Stimulated activated CD4-positive, alpha-beta T cell treated with anti-CD3 and anti-CD28 coated beads, Interleukin-12 subunit alpha, Interleukin-12 subunit beta, amount 100 ng/mL, for 24 hours (primary cell): ENCODE measurements around the gene CRAMP1.

ENCODE experiments used
- DNase-seq, 2 experiments: peaks; one replicate each; pipeline ENCODE4 v3.0.0-alpha.2; 2020; ENCODE audit warnings: low read depth in 2 of 2

CRAMP1 gene

GRCh38 chr16:1678500-1679098 lies 66.4 kb downstream of the CRAMP1 start:
- DNase-seq: peak; percentile 10 to 31

GRCh38 chr16:1680361-1680760 lies 68.2 kb downstream of the CRAMP1 start:
- no peak for DNase-seq

GRCh38 chr16:1681032-1681431 lies 68.9 kb downstream of the CRAMP1 start:
- DNase-seq: no peak

GRCh38 chr16:1687427-1688316 lies 75.5 kb downstream of the CRAMP1 start:
- DNase-seq: no peak

- DNase-seq: no peak
Observed at GRCh38 chr16:1688807-1689560, 76.8 kb downstream of the CRAMP1 start.

- DNase-seq: no peak
Observed at GRCh38 chr16:1689853-1690252, 77.7 kb downstream of the CRAMP1 start.

GRCh38 chr16:1690810-1691209 lies 78.7 kb downstream of the CRAMP1 start:
- no peak for DNase-seq

- DNase-seq: no peak
Observed at GRCh38 chr16:1691276-1691675, 79.1 kb downstream of the CRAMP1 start.

- DNase-seq: no peak
Observed at GRCh38 chr16:1691956-1692355, 79.8 kb downstream of the CRAMP1 start.

GRCh38 chr16:1696863-1697262 lies 84.7 kb downstream of the CRAMP1 start:
- no peak for DNase-seq

GRCh38 chr16:1698680-1699079 lies 86.5 kb downstream of the CRAMP1 start:
- no peak for DNase-seq

- no peak for DNase-seq
Observed at GRCh38 chr16:1700246-1700645, 88.1 kb downstream of the CRAMP1 start.

GRCh38 chr16:1701216-1701878 lies 89.2 kb downstream of the CRAMP1 start:
- DNase-seq: no peak

GRCh38 chr16:1705324-1705687 lies 93.1 kb downstream of the CRAMP1 start:
- peak in 1 of 2 experiments; percentile 25 for DNase-seq

- peak; percentile 86 to 93 for DNase-seq
Observed at GRCh38 chr16:1705688-1706385, 93.7 kb downstream of the CRAMP1 start, which contains the start of gene MAPK8IP3. TSS of gene MAPK8IP3 (plus strand) at chr16:1706195. CDS start at chr16:1706340, 145 bp downstream.

GRCh38 chr16:1706386-1707192 lies 94.4 kb downstream of the CRAMP1 start:
- peak in 1 of 2 experiments; percentile 11 for DNase-seq

GRCh38 chr16:1707193-1707790 lies 95.1 kb downstream of the CRAMP1 start:
- no peak for DNase-seq

GRCh38 chr16:1708083-1708767 lies 96.1 kb downstream of the CRAMP1 start:
- DNase-seq: no peak

GRCh38 chr16:1708768-1709180 lies 96.6 kb downstream of the CRAMP1 start:
- DNase-seq: no peak
